IgD-negative memory B cell (primary cell): ENCODE measurements around the gene PCBP4. TPM values are rescaled to one million over a fixed set of nuclear protein-coding genes. Genes with fewer than 3 reads are reported as not detected.

Experiments
- H3K27ac Mint-ChIP-seq, 3 donors: one replicate each; pipeline ENCODE4 v1.8.0; 2020 to 2022; ENCODE audit warnings: mild to moderate bottlenecking in 3 of 3, mixed read lengths in 3 of 3, moderate library complexity in 1 of 3
- H3K27me3 Mint-ChIP-seq: one replicate; pipeline ENCODE4 v1.8.0; 2021; ENCODE audit warnings: mixed read lengths
- H3K36me3 Mint-ChIP-seq: one replicate; pipeline ENCODE4 v1.8.0; 2020; ENCODE audit warnings: mild to moderate bottlenecking, mixed read lengths
- H3K4me1 Mint-ChIP-seq, 3 donors: one replicate each; pipeline ENCODE4 v1.8.0; 2020 to 2022; ENCODE audit warnings: mixed read lengths in 3 of 3, mild to moderate bottlenecking in 1 of 3
- H3K4me3 Mint-ChIP-seq, 4 donors: one replicate each; pipeline ENCODE4 v1.8.0; 2020 to 2022; ENCODE audit warnings: mild to moderate bottlenecking in 4 of 4, mixed read lengths in 4 of 4, moderate library complexity in 3 of 4
- H3K9me3 Mint-ChIP-seq, 3 donors: one replicate each; pipeline ENCODE4 v1.8.0; 2020 to 2021; ENCODE audit warnings: mixed read lengths in 3 of 3, mild to moderate bottlenecking in 1 of 3
- polyA plus RNA-seq: library from polyadenylated mRNA; unstranded; fragments of 300-500 nt; fragmentation: Illumina TruSeq; gene quantifications from one replicate; pipeline ENCODE4 v1.2.3, GENCODE V29; 2021

The PCBP4 gene
- polyA plus RNA-seq, 1 donor from 2014 or later: 13.9 TPM

- Mint-ChIP-seq H3K4me3 (peak overlapping the region in 3 of 4 donors; percentile 28 to 79 (median 54)), H3K9me3 (no peaks in the 10 kb centered on the region), H3K36me3 (no peaks in the 10 kb centered on the region), H3K4me1 (peaks cover 3 to 13% (median 9%) of the 10 kb centered on the region in 3 donors), H3K27ac (peak overlapping the region in 1 of 3 donors; percentile 27), H3K27me3 (no peaks in the 10 kb centered on the region)
Measured at GRCh38 chr3:51985063-51985462, 17.8 kb upstream of the PCBP4 start.

GRCh38 chr3:51984269-51984647, 17.0 kb upstream of the PCBP4 start:
- H3K36me3 Mint-ChIP-seq: no peaks in the 10 kb centered on the region
- H3K9me3 Mint-ChIP-seq: no peaks in the 10 kb centered on the region
- peak overlapping the region; percentile 26 to 81 (median 42) for H3K4me3 Mint-ChIP-seq
- H3K27ac Mint-ChIP-seq: no peak overlapping the region
- peaks cover 3 to 13% (median 9%) of the 10 kb centered on the region in 3 donors for H3K4me1 Mint-ChIP-seq
- H3K27me3 Mint-ChIP-seq: no peaks in the 10 kb centered on the region

- H3K27ac Mint-ChIP-seq: peak overlapping the region; percentile 80 to 89 (median 85)
- no peaks in the 10 kb centered on the region for H3K36me3 Mint-ChIP-seq
- no peaks in the 10 kb centered on the region for H3K9me3 Mint-ChIP-seq
Measured at GRCh38 chr3:51983578-51984268, 16.5 kb upstream of the PCBP4 start.

GRCh38 chr3:51982838-51983577, 15.8 kb upstream of the PCBP4 start, which contains the start of gene ACY1:
TSS of gene ACY1 (plus strand) at chr3:51983535. CDS start at chr3:51984065, 530 bp downstream.
- Mint-ChIP-seq H3K36me3 (no peaks in the 10 kb centered on the region), H3K27ac (peak within 1 kb of the TSS; percentile 80 to 94 (median 85)), H3K4me3 (peak within 1 kb of the TSS; percentile 68 to 93 (median 92)), H3K27me3 (no peaks in the 10 kb centered on the region), H3K9me3 (no peaks in the 10 kb centered on the region), H3K4me1 (peaks cover 3 to 13% (median 9%) of the 10 kb centered on the region in 3 donors)

More at GRCh38 chr3:51983578-51984268, 16.5 kb upstream of the PCBP4 start:
- Mint-ChIP-seq H3K27me3 (no peaks in the 10 kb centered on the region), H3K4me3 (peak overlapping the region; percentile 68 to 93 (median 92)), H3K4me1 (peaks cover 3 to 13% (median 9%) of the 10 kb centered on the region in 3 donors)

- Mint-ChIP-seq H3K9me3 (no peaks in the 10 kb centered on the region), H3K36me3 (no peaks in the 10 kb centered on the region), H3K27ac (peak overlapping the region; percentile 4 to 94 (median 85)), H3K27me3 (no peaks in the 10 kb centered on the region), H3K4me3 (peak overlapping the region; percentile 68 to 93 (median 92)), H3K4me1 (peaks cover under 1 to 14% (median 9%) of the 10 kb centered on the region in 3 donors)
Measured at GRCh38 chr3:51982352-51982837, 15.1 kb upstream of the PCBP4 start.

- Mint-ChIP-seq H3K27ac (no peak overlapping the region), H3K9me3 (no peaks in the 10 kb centered on the region), H3K27me3 (no peaks in the 10 kb centered on the region), H3K4me1 (peaks cover 12 to 26% (median 15%) of the 10 kb centered on the region in 3 donors), H3K36me3 (no peaks in the 10 kb centered on the region), H3K4me3 (no peak overlapping the region)
Measured at GRCh38 chr3:51980253-51980652, 13.0 kb upstream of the PCBP4 start.

GRCh38 chr3:51978143-51978502, 10.9 kb upstream of the PCBP4 start:
- Mint-ChIP-seq H3K4me1 (peaks cover 16 to 28% (median 22%) of the 10 kb centered on the region in 3 donors), H3K27me3 (no peaks in the 10 kb centered on the region), H3K36me3 (no peaks in the 10 kb centered on the region), H3K9me3 (no peaks in the 10 kb centered on the region), H3K4me3 (peak overlapping the region in 1 of 4 donors; percentile 82), H3K27ac (no peak overlapping the region)

- Mint-ChIP-seq H3K36me3 (no peaks in the 10 kb centered on the region), H3K27me3 (no peaks in the 10 kb centered on the region), H3K27ac (peak overlapping the region in 2 of 3 donors; percentile 14 to 42), H3K4me1 (peaks cover 14 to 27% (median 22%) of the 10 kb centered on the region in 3 donors), H3K9me3 (no peaks in the 10 kb centered on the region), H3K4me3 (peak overlapping the region in 2 of 4 donors; percentile 51 to 82)
Measured at GRCh38 chr3:51977446-51978142, 10.3 kb upstream of the PCBP4 start.

- H3K27ac Mint-ChIP-seq: peak overlapping the region; percentile 1 to 83 (median 14)
- no peaks in the 10 kb centered on the region for H3K9me3 Mint-ChIP-seq
- peak overlapping the region; percentile 82 to 98 (median 94) for H3K4me3 Mint-ChIP-seq
- peaks cover 12 to 24% (median 22%) of the 10 kb centered on the region in 3 donors for H3K4me1 Mint-ChIP-seq
- H3K36me3 Mint-ChIP-seq: no peaks in the 10 kb centered on the region
- H3K27me3 Mint-ChIP-seq: no peaks in the 10 kb centered on the region
Measured at GRCh38 chr3:51975852-51976549, 8.7 kb upstream of the PCBP4 start.

- H3K4me3 Mint-ChIP-seq: peak within 1 kb of the TSS; percentile 82 to 98 (median 96)
- H3K27ac Mint-ChIP-seq: peak within 1 kb of the TSS; percentile 91 to 95 (median 94)
- no peaks in the 10 kb centered on the region for H3K27me3 Mint-ChIP-seq
- no peaks in the 10 kb centered on the region for H3K9me3 Mint-ChIP-seq
- H3K36me3 Mint-ChIP-seq: no peaks in the 10 kb centered on the region
- peaks cover 13 to 27% (median 23%) of the 10 kb centered on the region in 3 donors for H3K4me1 Mint-ChIP-seq
Measured at GRCh38 chr3:51974963-51975851, 8.0 kb upstream of the PCBP4 start, which contains the start of gene ABHD14A. TSS of gene ABHD14A (plus strand) at chr3:51975064. CDS start at chr3:51975136, 72 bp downstream.

- H3K4me3 Mint-ChIP-seq: peak overlapping the region; percentile 82 to 97 (median 96)
- no peaks in the 10 kb centered on the region for H3K27me3 Mint-ChIP-seq
- H3K36me3 Mint-ChIP-seq: no peaks in the 10 kb centered on the region
- H3K4me1 Mint-ChIP-seq: peaks cover 13 to 29% (median 23%) of the 10 kb centered on the region in 3 donors
- H3K9me3 Mint-ChIP-seq: no peaks in the 10 kb centered on the region
- H3K27ac Mint-ChIP-seq: peak overlapping the region; percentile 91 to 95 (median 94)
Measured at GRCh38 chr3:51974277-51974962, 7.2 kb upstream of the PCBP4 start.

- H3K27ac Mint-ChIP-seq: peak overlapping the region in 1 of 3 donors; percentile 79
Measured at GRCh38 chr3:51971350-51971749, 4.1 kb upstream of the PCBP4 start.

More at GRCh38 chr3:51971350-51971749, 4.1 kb upstream of the PCBP4 start:
- Mint-ChIP-seq H3K9me3 (no peaks in the 10 kb centered on the region), H3K4me1 (peaks cover 15 to 27% (median 22%) of the 10 kb centered on the region in 3 donors), H3K4me3 (peak overlapping the region in 1 of 4 donors; percentile 67), H3K27me3 (no peaks in the 10 kb centered on the region), H3K36me3 (no peaks in the 10 kb centered on the region)
